H7 (cell line): ENCODE data around the gene SUSD4. TPM values are rescaled to one million over a fixed set of nuclear protein-coding genes. Genes with fewer than 3 reads are reported as not detected.

Experiments used
- total RNA-seq: library from RNA; depleted of rRNA; stranded (reverse); fragments of >200 nt; shearing (Covaris generic); gene quantifications from 2 replicates; pipeline ENCODE4 v1.2.3, GENCODE V29; 2014; rRNA removed

Gene SUSD4
- total RNA-seq, 1 experiment from 2014 or later = 4.1 TPM

Other genes starting within 250 kb of the SUSD4 start
- gene TLR5, start 220.9 kb downstream of the SUSD4 start, total RNA-seq = 0.17 and 0.44 TPM in 2 replicates
- not detected in 2 replicates for gene CCDC185, start 29.2 kb upstream of the SUSD4 start, total RNA-seq